Stomach (tissue), 9 donors: ENCODE results near the gene ATXN1. TPM values are rescaled to one million over a fixed set of nuclear protein-coding genes. Genes with fewer than 3 reads are reported as not detected.
"Not testable (repeated sequence)": the region's sequence is repeated elsewhere in the genome, so short reads cannot be mapped to it uniquely, and the experiment has no call there.

ENCODE experiments used
- DNase-seq, 2 donors: peaks; one replicate each; pipeline versions ENCODE4 v3.0.0 to v3.0.0-alpha.2; 2013 to 2019
- H3K27ac ChIP-seq, 5 donors: fragments of 200-600 bp in 4 of 5; sonication (generic) in 4 of 5; one replicate each; pipeline ENCODE4 v1.5.1; 2013 to 2019; ENCODE audit warnings: mild to moderate bottlenecking in 1 of 5, moderate library complexity in 1 of 5
- H3K27me3 ChIP-seq, 3 donors: fragments of 200-600 bp; sonication (generic); one replicate each; pipeline ENCODE4 v1.5.1; 2017 to 2019; ENCODE audit warnings: mixed run types in 1 of 3
- H3K36me3 ChIP-seq, 4 donors: fragments of 200-600 bp; sonication (generic); 1 replicate in 3 of 4; 2 replicates in 1 of 4; pipeline ENCODE4 v1.5.1; 2016 to 2019
- H3K4me1 ChIP-seq, 4 donors: fragments of 200-600 bp; sonication (generic); one replicate each; pipeline ENCODE4 v1.5.1; 2016 to 2019
- H3K4me3 ChIP-seq, 4 donors: fragments of 200-600 bp; sonication (generic) in 3 of 4; one replicate each; pipeline ENCODE4 v1.5.1; 2016 to 2019; ENCODE audit warnings: mild to moderate bottlenecking in 1 of 4
- H3K9me3 ChIP-seq, 4 donors: fragments of 200-600 bp; sonication (generic); one replicate each; pipeline ENCODE4 v1.5.1; 2016 to 2019
- CTCF ChIP-seq, 7 experiments: fragments of 450-650 bp in 4 of 7; fragments of 200-600 bp in 3 of 7; sonication (generic) in 3 of 7; IDR thresholded peaks; one replicate each; pipeline ENCODE4 v1.5.1; 2016 to 2019; ENCODE audit warnings: antibody characterized with exemption in 7 of 7, control low read depth in 2 of 7, mild to moderate bottlenecking in 1 of 7
- EP300 ChIP-seq: sonication (generic); formaldehyde crosslinking; IDR thresholded peaks from one replicate; pipeline ENCODE4 v1.6.1; 2017; ENCODE audit warnings: antibody characterized with exemption
- POLR2A ChIP-seq, 4 donors: fragments of 450-650 bp; IDR thresholded peaks; one replicate each; pipeline ENCODE4 v1.6.1; 2016; ENCODE audit warnings: antibody characterized with exemption in 4 of 4, control low read depth in 2 of 4, mild to moderate bottlenecking in 1 of 4, moderate library complexity in 1 of 4
- POLR2AphosphoS5 ChIP-seq, 3 donors: sonication (generic); formaldehyde crosslinking; IDR thresholded peaks; one replicate each; pipeline ENCODE4 v1.6.1; 2016; ENCODE audit warnings: antibody characterized with exemption in 3 of 3
- WGBS, 5 donors: extraction: QIAGEN DNeasy Blood & Tissue Kit in 3 of 5; methylation state at CpG; one replicate each; pipeline versions ENCODE4 v1.1.5 to v1.1.7; 2013 to 2018; 5-methylcytosine and 5-hydroxymethylcytosine counted together
- intact Hi-C: fragments of 100-400 bp; cut with DNase I; formaldehyde crosslinking; loops from one replicate; pipeline ENCODE4 v1.15.1; 2023; ENCODE audit warnings: low total_unique reads
- polyA plus RNA-seq, 3 donors: library from polyadenylated mRNA; stranded (reverse); fragments of 200-250 nt; gene quantifications; one replicate each; pipeline ENCODE4 v1.2.3, GENCODE V29; 2013
- total RNA-seq, 5 donors: library from RNA; depleted of rRNA; stranded (reverse); fragments of >200 nt; gene quantifications; one replicate each; pipeline versions ENCODE4 v1.1.0 to v1.2.3, GENCODE V29; 2014 to 2016
- donor health status: healthy with polysubstance abuse.
- donor health status: Bipolar disorder and iron deficiency.
- donor health status: healthy.

Gene ATXN1
- total and polyA plus RNA-seq, 8 donors: 5.2 to 106 (median 39.0) TPM

- intact Hi-C loops: no loop called here
- Histone ChIP-seq H3K4me3 (no peak overlapping the region), H3K36me3 (no peaks in the 10 kb centered on the region), H3K27me3 (no peaks in the 10 kb centered on the region), H3K4me1 (no peaks in the 10 kb centered on the region), H3K27ac (no peak overlapping the region), H3K9me3 (peaks cover 0 to 4% (median 0%) of the 10 kb centered on the region in 4 donors)
- TF ChIP-seq POLR2AphosphoS5 (IDR thresholded peaks at IDR 0.05): no peak
- TF ChIP-seq CTCF (IDR thresholded peaks at IDR 0.05): no peak
- no peak for TF ChIP-seq POLR2A (IDR thresholded peaks at IDR 0.05)
- no peak for TF ChIP-seq EP300
- no peak for DNase-seq
- WGBS, 5 donors: 59 to 91% (median 85%) methylated on average over 1 of the region's 1 CpG
Observed at GRCh38 chr6:16787128-16787682, 25.9 kb upstream of the ATXN1 start.

- Histone ChIP-seq H3K4me3 (no peak overlapping the region), H3K4me1 (no peaks in the 10 kb centered on the region), H3K27ac (no peak overlapping the region), H3K27me3 (no peaks in the 10 kb centered on the region), H3K9me3 (peaks cover 0 to 4% (median 0%) of the 10 kb centered on the region in 4 donors), H3K36me3 (no peaks in the 10 kb centered on the region)
- no peak for DNase-seq
- intact Hi-C loops: no loop called here
- TF ChIP-seq CTCF (IDR thresholded peaks at IDR 0.05) (no peak), POLR2AphosphoS5 (IDR thresholded peaks at IDR 0.05) (no peak), POLR2A (IDR thresholded peaks at IDR 0.05) (no peak), EP300 (no peak)
Observed at GRCh38 chr6:16785496-16785895, 24.2 kb upstream of the ATXN1 start.

GRCh38 chr6:16784957-16785356 is 23.7 kb upstream of the ATXN1 start:
- H3K4me3 ChIP-seq, intact Hi-C loops, H3K36me3 ChIP-seq, H3K9me3 ChIP-seq, H3K4me1 ChIP-seq, DNase-seq, H3K27me3 ChIP-seq, H3K27ac ChIP-seq: not testable (repeated sequence)
- WGBS, 5 donors: 80 to 98% (median 94%) methylated on average over 3 of the region's 3 CpGs

- TF ChIP-seq CTCF (IDR thresholded peaks at IDR 0.05) (no peak), POLR2A (IDR thresholded peaks at IDR 0.05) (no peak), POLR2AphosphoS5 (IDR thresholded peaks at IDR 0.05) (no peak), EP300 (no peak)
- Histone ChIP-seq H3K27ac (no peak overlapping the region), H3K9me3 (no peaks in the 10 kb centered on the region), H3K4me1 (no peaks in the 10 kb centered on the region), H3K4me3 (no peak overlapping the region), H3K27me3 (no peaks in the 10 kb centered on the region), H3K36me3 (no peaks in the 10 kb centered on the region)
- 92 to 98% (median 96%) methylated on average over 2 of the region's 2 CpGs for WGBS, 5 donors
- intact Hi-C loops: no loop called here
- no peak for DNase-seq
Observed at GRCh38 chr6:16783952-16784565, 22.8 kb upstream of the ATXN1 start.

GRCh38 chr6:16783509-16783908 is 22.2 kb upstream of the ATXN1 start:
- Histone ChIP-seq H3K4me3 (no peak overlapping the region), H3K27ac (no peak overlapping the region), H3K36me3 (no peaks in the 10 kb centered on the region), H3K4me1 (no peaks in the 10 kb centered on the region), H3K9me3 (no peaks in the 10 kb centered on the region), H3K27me3 (no peaks in the 10 kb centered on the region)
- WGBS, 5 donors: 65 to 78% (median 74%) methylated on average over 4 of the region's 4 CpGs
- intact Hi-C loops: no loop called here
- TF ChIP-seq POLR2A (IDR thresholded peaks at IDR 0.05) (no peak), EP300 (no peak), POLR2AphosphoS5 (IDR thresholded peaks at IDR 0.05) (no peak), CTCF (IDR thresholded peaks at IDR 0.05) (no peak)
- DNase-seq: peak in 1 of 2 donors; percentile 28
